Hematopoietic multipotent progenitor cell treated with erythropoietin and hydrocortisone succinate and interleukin-3 and kit ligand, for 17 days (in vitro differentiated cells): ENCODE results near the gene HK2.

Source experiments
- DNase-seq: peaks from one replicate; pipeline ENCODE4 v3.0.0-alpha.2; 2015; ENCODE audit warnings: low spot score

HK2 gene

GRCh38 chr2:74937221-74937880 is 103.4 kb downstream of the HK2 start:
- DNase-seq = no peak

DNA sequence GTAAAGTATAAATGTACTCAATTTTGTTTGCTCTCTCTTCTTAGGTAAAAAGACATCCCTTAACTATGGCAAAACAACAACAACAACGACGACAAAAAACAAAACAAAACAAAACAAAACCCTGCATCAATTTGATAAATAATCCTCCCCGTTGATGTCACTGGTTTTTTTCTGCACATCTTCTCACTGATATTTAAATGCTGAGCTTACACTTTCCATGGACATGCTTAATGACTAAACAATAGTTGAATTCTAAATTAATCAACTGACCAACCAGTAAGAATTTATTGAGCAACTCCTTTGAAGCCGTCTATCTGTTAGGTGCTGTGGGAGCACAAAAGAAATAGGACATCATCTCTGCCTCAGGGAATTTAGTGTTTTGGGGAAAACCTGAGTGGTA is 104.3 kb downstream of the HK2 start:
- DNase-seq = no peak

GRCh38 chr2:74939919-74940812 is 106.2 kb downstream of the HK2 start:
- DNase-seq = no peak

DNA sequence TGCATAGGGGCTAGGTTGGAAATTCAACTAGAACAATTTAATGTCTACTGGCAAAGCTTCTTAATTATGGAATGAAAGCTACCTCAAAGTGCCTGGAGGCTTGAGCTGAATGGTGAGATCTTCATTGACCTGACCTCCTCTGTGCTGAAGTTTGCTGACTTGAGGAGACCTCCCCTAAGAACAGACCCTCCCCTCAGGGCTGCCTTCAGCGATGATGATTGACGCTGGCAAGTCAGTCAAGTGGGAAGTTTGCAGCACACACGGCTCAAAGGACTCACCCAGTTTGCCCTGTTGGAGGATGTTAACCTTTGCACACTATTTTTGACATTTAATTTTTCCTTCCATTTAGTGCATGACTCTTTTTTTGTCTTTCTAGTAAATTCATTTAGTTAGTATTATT is 107.4 kb downstream of the HK2 start:
- DNase-seq = no peak

DNA sequence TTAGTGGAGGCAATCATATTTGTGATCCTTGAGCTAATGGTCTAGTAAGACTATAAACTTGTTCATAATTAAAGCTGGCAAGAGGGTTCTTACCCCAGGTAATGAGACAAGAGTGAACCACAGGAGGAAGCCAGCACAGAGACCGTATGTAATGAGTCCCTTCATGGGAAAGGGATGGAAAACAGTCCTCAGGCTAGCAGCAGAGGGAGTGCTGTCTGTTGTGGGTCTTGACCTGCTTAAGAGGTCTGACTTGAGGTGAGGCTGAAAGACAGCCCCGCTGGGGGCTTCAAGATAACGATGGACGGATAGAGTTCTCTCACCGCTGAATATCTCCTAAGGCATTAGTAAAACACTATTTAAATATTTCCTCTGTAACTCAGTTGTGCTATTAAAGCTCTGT is 108.3 kb downstream of the HK2 start:
- no peak for DNase-seq
